AG08396 (cell line): Measurements from ENCODE around the gene NPTX1.

Experiments
- DNase-seq: peaks from one replicate; pipeline ENCODE4 v3.0.0; 2012; ENCODE audit warnings: low spot score, mixed read lengths

NPTX1 gene

DNA sequence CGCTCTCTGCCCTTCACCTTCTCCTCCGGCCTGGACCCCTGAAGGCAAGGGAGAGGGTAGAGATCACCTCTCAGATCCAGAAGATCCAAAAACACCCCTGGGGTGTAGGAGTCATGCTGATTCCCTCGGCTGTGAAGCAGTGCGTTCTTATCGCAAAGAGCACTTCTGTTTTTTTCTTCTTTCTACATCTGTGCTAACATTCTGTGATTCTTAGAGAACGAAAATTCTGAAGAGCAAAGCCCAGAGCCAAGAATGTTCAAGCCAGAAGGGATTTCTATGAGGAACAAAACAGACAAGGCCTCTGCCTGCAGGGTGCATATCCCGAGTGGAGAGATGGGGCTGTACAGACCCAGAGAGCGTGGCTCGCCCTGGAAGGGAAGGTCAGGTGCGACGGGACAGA is 17.2 kb downstream of the NPTX1 start:
- no peak for DNase-seq

DNA sequence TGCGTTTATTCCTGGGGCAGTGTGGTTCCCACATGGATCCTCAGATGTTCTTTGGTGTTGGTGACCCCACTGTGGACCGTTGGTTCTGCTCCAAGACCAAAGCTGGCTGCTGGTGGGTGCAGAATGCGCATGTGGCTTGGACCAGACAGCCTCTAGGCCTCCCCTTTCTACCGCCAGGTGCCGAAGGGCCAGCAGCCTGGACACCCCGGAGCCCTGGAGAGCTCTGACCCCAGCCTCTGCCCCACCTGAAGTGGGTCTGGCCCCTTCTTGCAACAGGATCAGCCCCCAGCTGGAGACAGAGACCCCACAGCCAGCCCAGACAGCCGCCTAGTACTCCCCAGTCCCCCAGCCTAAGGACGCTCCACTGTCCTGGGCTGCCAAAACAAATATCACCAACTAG is 18.4 kb downstream of the NPTX1 start:
- DNase-seq: no peak

DNA sequence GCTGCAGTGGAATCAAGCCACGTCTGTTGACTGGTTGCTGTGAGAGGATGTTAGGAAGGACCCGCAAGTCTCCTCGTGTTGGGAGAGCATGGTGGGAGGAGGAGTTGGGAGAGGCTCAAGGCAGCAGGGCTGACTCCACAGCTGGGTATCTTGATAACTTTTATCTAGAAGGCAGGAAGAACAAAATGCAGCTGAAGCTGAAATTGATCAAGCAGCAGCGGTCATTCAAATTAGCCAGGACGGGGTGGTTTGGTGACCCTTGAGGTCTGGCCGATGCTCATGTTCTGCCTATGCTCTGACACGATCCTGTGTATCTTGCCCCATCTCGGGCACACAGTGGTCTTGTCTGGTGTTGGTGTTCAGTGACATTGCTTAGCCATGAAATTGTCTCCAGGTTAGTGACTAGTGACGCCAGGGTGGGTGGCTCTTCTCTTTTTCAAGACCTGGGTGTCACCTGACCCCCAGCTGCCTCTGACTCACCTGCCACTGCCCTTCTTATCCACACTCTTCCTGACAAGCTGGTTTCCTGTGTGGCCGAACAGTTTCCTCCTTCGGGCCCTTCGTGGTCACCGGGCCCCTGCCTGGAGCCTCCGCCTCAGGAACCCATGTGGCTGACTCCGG is 19.1 kb downstream of the NPTX1 start:
- no peak for DNase-seq

DNA sequence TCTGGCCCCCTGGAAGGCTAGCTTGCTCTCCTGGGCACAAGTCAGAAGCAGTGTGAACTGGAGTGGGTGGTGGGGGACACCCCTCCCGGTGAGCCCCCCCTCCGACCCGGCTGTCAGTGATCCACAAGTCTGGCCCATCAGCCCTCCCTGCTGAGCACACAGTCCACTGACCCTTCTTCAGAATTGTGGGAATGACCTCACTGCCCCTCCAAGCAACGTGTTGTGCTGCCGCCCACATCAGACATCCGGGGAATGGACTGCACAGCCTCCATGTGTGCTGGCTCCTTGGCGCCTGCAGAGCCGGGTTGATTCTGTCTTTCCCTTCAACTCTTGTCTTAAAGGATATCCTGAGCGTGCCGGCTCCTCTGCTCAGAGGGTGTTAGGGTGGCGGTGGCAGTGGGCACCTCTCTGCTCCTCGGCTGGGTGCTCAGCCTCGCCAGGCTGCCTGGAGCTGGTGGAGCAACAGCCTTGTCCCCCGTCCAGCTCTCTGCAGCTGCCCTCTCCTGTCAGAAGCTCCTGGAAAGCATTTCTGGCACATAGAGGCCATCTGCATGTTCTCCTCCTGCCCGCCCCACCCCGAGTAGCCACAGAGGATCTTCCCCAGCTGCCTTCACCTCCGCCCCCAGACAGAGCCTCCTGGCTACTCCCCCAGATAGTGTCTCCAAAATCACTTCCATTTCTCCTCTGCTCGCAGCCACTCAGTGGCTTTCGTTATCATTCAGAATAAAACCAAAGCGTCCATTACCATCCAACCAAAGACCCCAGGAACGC is 19.8 kb downstream of the NPTX1 start:
- DNase-seq: no peak

DNA sequence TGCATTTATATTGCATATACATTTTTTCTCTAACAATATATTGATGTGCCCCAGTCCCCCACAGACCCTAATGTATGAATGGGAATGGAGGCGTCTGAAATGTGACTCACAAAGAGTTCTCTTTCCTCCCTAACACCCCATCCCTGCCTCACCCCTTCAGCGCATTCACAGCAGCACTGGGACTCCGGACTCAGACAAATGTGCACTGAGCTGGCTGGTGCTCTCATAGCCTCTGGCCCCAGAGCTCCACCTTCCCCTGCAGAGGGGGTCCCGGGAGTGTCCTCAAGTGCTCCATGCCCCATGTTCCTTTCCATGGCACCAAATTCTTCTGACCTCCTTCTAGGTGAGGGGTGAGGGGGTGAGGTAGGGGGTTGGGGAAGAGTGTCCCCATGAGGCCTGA is 20.6 kb downstream of the NPTX1 start:
- DNase-seq: no peak

DNA sequence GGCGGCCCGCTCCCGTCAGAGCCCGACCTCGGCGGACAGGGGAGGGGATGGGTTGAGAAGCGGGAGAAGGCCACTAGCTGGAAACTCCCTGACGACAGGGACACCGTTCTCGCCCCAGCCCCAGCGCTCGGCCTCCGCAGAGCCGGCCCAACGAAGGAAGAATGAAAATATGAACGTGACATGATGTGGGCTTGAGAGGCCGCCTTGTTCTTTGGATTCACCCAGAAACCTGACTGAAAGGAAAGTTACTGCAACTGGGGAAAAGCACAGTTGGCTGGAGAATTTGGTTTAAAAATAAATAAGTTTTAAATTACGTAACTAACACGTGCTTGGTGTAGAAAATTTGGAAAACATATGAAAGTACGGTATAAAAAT is 21.1 kb downstream of the NPTX1 start:
- peak; percentile 72 for DNase-seq

DNA sequence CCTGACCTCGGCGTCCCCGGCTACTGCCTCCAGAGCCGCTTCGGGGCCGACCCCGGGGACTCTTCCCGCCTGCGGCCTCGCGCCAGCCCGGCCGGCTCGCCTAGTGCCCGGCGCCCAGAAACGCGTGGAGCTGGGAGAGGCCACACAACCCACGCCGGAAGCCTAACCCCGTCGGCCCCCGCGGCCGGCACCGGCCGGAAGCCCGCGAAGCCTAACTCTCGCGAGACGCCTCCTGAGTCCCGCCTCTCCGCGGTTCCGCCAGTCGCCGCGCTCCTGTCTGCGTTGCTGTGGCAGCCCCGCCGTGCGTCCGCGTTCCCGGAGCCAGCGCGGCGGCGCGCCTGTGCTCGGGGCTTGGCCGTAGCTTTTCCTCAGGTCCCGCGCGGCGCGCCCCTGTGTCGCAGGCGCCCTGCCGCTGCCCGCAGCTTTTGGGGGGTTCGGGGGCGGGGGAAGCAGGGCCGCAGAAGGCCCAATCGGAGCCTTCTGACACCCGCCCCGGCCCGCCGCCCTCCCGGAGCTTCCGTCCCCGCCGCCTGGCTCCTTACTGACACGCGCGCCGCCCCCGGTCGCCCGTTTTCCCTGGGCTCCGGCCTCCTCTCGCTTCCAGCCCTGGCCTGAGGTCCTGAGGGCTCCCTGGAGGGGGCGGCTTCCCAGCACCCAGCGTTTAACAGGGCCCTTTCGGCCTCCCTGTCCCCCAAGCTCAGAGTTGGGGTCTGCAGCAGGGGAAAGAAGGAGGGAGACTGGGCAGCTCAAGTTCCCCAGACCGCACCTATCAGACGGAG is 21.7 kb downstream of the NPTX1 start:
- DNase-seq: peak; percentile 99

DNA sequence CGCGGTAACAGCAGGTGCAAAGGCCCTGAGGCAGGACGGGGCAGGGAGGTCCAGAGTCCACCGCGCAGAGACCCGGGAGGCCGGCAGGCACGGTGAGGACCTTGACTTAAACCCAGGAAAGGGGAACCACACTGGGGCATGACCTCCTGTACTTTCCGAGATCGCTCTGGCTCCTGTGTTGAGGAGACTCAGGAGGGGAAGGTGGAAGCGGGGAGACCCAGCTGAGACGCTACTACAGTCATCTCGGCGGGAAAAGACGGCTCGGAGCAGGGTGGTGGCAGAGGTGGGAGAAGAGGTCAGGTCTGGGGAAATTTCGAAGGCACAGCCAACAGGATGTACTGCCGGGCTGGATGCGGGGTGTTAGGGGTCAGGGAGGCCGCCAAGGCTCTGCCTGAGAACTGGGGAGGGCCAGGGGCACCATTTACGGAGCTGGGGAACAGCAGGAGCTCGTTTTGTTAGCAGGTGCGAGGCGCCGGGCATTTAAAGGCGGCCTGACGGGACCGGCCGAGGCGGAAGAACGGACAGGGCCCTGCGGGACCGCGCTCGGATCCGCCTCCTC is 22.3 kb downstream of the NPTX1 start:
- no peak for DNase-seq

DNA sequence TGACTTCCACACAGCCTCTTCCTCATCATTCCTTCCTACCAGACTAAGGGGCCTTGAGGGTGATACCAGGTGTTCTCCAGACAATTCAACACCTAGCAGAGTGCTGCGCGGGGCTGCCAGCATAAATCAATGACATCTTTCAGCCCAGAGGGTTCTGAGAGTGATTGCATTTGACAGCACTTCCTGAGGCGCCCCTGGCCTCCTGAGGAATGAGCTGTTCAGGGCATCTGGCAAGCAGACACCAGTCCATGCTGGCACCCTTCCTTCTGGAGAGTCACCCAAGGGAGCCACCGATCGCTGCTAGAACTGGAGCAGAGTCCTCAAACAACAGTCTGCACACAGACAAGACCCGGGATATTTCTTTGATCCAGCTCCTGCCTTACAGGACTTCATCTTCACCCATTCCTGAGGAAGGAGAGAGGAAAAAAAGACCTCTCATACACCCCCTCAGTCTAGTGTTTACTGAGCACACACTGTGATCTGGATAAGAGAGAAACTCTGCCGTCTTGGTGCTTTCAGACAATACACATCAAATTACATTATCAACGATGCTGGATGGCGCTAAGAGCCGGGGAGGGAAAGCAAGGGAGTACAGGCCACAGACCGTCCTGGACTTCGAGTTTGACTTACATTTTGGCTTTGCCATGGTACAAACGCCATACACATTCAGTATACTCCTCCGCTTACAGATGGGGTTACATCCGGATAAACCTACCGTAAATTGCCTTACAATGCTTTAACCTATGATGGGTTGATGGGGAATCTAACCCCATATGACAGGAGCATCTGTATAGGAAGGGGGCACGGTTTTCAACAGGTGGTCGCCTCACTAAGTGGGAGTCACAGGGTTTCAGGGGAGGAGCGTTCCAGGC is 23.0 kb downstream of the NPTX1 start:
- DNase-seq: no peak

DNA sequence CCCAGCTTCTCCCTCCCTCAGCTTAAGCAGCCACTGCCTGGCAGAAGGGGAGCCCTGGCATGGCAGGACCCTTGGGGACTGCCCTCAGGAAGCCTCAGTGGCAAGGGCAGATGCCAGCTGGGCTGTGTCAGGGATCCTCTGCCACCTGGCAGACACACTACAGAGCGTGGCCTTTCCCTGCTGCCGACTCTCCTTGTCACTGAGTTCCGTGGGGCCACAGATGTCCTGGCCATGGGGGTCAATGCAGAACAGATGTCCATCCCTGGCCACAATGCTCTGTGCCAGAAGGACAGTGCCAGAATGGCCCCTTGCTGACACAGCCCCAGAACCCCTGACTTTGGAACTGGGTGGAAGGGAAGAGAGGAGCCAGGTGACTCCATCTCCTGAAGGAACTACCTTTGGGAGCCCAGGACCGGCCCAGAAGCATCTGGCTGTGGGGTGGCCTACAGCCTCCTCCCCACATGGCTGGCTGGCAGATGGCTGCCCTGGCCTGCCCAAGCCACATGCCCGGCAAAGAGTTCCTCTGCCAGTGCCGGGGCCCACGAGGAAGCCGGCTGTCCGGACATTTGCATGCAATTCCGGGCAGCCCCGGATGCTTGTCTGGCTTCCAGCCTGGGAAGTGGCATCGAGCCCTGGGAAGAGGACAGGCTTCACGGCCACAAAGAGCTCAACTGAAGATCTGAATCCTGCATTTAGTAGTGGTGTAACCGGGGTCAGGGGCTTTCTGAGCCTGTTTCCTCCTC is 24.1 kb downstream of the NPTX1 start:
- DNase-seq: no peak

DNA sequence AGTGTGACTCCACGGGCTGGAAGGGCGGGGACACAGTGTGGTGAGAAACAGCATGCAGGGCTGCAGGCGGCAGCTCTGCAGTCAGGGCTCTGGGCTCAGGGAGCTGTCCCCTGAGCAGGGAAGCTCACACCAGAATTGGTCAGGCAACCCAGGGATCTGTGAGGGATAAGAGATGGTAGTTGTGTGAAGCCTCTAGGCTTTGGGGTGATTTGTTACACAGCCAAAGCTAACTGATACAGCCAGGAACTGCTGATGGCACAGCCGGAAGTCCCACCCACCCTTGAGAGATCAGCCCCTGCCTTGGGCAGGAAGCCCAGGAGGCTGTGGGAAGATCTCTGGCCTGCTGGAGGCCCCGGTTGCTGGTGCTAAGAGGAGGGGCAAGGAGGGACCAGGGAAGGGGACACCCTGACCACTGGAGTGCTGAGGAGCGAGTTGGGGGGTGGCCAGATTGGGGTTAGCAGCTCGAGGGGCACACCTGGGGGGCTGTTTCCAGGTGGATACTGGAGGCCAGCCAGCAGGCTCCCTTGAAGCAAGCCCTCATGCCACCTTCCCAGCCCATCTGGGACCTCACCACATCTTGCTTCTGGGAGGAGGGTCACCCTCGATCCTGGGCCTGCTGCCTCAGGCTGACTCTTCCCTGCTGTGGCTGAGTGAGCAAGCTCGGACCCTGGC is 25.2 kb downstream of the NPTX1 start:
- DNase-seq: no peak

DNA sequence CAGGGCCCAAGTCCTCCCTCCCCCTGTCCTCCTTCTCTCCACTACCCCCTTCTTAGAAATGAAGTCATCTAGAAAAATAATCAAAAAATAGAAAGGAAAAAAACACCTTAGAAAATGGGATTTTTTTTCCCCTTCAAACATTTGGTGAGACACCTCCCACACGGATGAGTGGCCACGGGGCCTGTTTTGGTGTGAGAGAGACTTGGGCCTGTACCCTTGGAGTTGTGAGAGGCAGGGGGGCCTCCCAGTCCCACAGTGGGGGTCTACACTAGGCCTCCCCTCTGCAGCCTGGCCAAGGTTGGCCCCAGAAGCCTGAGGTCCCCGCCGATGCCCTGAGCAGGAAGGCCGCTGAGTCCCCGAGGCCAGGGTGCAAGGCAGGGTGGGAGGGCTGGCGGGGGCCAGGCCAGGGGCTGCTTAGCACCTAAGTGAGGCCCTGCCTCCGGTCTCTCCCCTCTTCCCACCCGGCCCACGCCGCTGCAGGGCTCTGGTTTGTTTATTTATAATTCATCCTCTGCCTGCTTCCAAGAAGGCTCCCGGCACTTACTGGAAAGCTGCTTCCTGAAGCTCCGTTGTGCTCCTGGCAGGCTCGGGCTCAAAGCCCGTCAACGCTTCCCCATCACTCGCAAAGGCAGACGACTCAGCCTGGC is 26.4 kb downstream of the NPTX1 start:
- DNase-seq: peak; percentile 63

DNA sequence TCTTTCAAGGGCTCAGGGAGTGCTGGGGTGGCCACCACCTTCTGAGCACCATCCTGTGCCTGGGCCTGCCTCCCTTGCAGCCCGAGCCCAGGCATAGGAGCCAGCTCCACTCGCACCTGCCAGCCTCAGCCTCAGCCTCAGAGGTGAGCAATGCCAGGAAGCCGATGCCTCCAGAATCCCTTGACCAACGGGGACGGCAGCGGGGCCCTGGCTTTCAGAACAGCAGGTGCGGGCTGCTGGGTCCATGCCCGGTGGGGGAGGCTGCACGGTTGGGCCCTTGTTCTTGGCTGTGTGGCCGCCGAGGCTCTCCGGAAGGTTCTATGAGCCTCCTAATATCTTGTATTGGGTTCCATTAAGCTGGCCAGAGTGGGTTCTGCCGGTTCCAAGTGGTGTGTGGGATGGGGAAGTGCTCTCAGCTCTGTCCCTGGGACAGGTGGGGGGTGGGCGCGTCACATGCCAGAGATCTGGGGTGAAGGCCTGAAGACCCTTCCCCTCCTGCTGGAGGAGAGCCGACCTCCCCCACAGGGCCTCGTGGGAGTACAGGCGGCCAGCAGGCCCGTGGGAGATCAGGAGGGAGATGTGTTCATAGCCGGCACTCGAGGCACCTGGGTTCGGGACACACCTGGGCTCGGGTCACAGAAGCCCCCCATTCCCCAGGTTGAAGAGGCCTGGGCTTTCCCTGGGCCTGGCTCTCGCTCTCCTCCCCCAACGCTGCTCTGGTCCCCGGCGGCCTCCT is 27.0 kb downstream of the NPTX1 start:
- no peak for DNase-seq

DNA sequence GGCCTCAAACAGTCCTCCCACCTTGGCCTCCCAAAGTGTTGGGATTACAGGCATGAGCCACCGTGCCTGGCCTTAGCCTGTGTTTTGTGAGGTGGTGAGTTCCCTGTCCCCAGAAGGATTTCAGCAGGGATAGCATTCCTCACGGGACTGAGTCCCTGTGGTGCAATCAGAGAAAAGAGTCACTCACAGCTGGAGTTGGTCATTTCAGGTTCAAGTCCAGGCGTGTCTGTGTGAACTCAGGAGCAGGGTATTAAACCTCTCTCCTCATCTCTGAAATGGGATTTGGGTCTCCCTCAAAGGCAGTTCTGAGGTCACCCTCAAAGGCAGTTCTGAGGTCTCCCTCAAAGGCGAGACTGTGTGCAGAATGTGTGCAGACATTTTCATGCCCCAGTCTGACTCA is 28.6 kb downstream of the NPTX1 start:
- DNase-seq: no peak

DNA sequence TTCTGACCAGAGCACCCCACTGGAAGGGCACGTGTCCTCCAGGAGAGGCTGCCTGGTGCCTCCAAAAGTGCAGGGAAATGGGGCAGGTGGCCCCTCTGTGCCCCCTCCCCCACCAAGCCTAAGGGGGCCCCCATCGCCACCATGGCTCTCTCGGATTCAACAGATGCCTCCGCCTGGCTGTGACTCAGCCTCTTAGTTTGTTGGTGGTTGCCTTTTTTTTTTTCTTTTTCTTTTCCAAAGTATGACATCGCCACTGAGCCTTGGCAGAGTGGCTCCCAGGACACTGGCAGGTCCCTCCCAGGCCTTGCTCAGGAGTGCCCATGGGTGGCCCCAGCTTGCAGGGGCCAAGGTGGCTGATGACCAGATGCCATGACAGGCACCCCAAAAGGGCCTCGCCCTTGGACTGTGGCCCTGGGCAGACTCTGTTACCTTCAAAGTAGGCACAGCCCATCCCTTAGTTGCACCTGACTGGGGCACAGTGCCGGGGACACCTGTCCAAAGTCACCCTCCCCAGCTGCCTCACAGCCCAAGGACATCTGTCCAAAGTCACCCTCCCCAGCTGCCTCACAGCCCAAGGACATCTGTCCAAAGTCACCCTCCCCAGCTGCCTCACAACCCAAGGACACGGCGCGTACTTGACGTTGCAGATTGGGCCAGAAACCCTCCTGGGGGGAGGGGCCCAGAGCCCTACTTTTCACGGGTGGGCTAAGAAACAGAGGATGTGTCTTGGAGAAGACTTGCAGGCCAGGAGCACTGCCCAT is 29.6 kb downstream of the NPTX1 start:
- DNase-seq: peak; percentile 65

DNA sequence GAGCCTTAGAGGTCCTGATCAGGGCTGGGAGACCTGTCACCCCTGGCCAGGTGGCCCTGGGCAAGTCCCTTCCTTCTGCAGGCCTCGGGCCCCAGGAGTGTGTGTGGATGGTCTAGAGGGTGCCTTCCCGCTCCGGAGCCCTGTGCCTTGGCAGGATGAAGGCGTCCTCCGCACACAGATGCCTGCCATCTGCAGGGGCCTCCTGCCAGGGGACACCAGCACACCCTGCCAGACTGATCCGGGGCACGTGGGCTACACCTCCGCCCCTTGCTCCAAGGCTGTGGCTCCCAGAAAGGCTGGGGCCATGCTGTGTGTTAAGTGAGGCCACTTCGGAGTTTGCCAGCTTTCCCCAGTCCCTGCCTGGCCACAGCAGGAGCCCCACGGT is 30.7 kb downstream of the NPTX1 start:
- no peak for DNase-seq

DNA sequence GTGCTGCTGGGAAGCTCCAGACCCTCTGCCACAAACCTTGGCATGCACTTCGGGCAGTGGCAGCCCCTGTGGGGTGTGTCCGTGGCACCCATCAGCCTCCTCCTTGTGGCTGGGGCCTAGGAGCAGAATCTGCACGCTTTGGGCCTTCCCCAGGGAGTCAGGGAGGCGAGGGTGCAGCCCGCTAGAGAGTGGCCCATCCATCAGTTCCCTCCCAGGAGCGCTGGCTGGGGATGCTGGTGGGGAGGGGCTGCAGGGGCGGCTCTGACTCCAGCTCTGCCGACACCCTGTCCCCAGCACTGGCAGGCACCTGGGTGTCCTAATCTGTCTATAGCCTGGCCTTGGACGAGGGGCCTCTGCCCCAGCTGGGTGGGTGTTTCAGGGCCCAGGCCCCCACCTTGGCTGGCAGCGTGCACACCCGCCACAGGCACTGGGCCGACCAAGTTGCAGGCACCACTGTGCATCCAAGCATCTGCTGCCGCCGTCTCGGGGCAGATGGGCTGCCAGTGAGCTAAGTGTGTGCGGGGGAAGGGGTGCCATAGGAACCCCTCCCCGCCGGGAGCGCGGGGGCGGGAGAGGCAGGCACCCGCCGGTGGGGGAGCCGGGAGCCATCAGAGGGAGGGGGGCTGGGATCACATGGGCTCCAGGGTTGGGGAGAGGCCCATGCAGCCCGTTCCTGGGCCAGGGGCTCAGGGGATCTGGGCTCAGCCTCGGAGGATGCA is 31.2 kb downstream of the NPTX1 start:
- DNase-seq: no peak

DNA sequence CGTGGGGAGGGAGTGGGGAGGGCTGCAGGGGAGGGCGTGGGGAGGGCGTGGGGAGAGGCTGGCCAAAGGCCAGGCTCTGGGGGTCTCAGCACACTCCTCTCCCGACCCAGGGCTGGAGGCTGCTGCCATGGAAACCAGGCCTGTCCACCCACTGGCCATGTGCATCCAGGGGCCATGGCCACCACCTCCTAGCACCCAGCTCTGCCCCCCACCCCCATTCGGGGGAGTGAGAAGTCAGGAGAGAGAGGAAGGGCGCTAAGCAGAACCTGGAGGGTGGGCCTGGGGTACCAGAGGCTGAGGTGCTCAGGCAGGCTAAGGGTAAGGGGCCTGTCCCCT is 31.8 kb downstream of the NPTX1 start:
- DNase-seq: no peak
